Activated CD4-positive, alpha-beta T cell treated with anti-CD3 and anti-CD28 coated beads for 48 hours (primary cell): ENCODE measurements around the gene NAIF1.
"Not testable (repeated sequence)": the region's sequence is repeated elsewhere in the genome, so short reads cannot be mapped to it uniquely, and the experiment has no call there.

ENCODE experiments used
- DNase-seq: peaks from one replicate; pipeline ENCODE4 v3.0.0-alpha.2; 2020

Gene NAIF1

DNA sequence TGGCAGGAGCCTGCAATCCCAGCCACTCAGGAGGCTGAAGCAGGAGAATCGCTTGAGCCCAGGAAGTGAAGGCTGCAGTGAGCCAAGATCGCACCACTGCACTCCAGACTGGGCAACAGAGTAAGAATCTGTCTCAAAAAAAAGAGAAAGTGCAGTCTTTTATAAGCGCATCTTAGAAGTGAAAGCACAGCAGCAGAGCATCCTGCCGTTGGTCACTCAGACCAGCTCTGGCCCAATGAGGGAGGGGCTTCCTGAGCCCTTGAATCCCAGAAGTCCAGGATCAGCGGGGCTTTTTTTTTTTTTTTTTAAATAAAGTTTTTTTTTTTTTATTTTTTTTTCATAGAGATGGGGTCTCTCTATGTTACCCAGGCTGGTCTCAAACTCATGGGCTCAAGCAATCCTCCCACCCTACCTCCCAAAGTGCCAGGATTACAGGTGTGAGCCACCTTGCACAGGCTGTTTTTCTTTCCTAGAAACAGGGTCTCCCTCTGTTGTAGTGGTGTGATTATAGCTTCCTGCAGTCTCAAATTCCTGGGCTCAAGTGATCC is 42.3 kb downstream of the NAIF1 start:
- no peak for DNase-seq

GRCh38 chr9:128023671-128024070 is 43.4 kb downstream of the NAIF1 start:
- DNase-seq, result not testable (repeated sequence)

DNA sequence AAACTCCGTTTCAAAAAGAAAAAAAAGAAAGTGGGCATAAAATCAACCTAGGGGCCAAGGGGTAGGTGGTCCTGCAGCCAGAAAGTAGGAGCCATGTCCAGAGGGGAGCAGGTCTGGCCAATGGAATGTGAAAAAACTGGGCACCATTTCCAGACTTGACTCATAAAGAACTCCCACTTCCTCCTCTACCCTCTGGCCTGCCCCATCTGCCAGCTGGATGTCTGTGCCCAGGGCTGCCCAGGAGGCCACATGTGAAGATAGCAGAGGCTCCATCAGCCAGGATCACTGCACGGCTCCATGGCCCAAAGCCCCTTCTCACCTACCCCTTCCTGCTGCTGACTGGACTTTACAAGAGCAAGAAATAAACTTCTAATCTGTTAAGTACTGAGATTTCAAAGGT is 44.2 kb downstream of the NAIF1 start:
- no peak for DNase-seq

GRCh38 chr9:128021098-128021497 is 46.0 kb downstream of the NAIF1 start:
- no peak for DNase-seq

- no peak for DNase-seq
Measured at GRCh38 chr9:128020692-128021091, 46.4 kb downstream of the NAIF1 start.

DNA sequence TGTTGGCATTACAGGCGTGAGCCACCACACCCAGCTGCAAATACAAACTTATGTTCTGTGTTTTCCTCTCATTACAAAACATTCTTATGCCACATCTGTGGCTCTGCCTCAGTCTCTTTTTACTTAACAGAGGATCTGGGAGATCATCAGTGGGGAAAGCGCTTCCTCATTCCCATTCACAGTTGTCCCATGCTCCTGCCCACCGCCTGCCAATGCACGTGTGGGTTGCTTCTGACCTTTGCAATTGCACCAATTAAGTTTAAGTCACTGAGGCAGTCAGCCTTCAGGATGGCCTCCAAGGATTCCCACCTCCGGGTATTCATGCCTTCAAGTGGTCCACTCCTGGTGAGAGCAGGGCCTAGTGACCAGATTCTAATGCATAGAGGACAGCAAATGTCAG is 51.4 kb downstream of the NAIF1 start:
- no peak for DNase-seq
